Suprapubic skin (tissue), 4 donors: ENCODE measurements around the gene LZTS2. TPM values are rescaled to one million over a fixed set of nuclear protein-coding genes. Genes with fewer than 3 reads are reported as not detected.

Experiments used
- DNase-seq, 2 donors: peaks; one replicate each; pipeline ENCODE4 v3.0.0-alpha.2; 2019; ENCODE audit warnings: low spot score in 2 of 2
- H3K27ac ChIP-seq: fragments of 200-600 bp; sonication (generic); one replicate; pipeline ENCODE4 v1.5.1; 2019
- H3K27me3 ChIP-seq: fragments of 200-600 bp; sonication (generic); one replicate; pipeline ENCODE4 v1.5.1; 2019
- H3K36me3 ChIP-seq: fragments of 200-600 bp; sonication (generic); one replicate; pipeline ENCODE4 v1.5.1; 2019
- H3K4me1 ChIP-seq: fragments of 200-600 bp; sonication (generic); one replicate; pipeline ENCODE4 v1.5.1; 2019
- H3K4me3 ChIP-seq: fragments of 200-600 bp; sonication (generic); one replicate; pipeline ENCODE4 v1.5.1; 2019; ENCODE audit warnings: mild to moderate bottlenecking
- H3K9me3 ChIP-seq: fragments of 200-600 bp; sonication (generic); one replicate; pipeline ENCODE4 v1.5.1; 2019
- CTCF ChIP-seq, 2 donors: fragments of 200-600 bp in 1 of 2; fragments of 450-650 bp in 1 of 2; sonication (generic) in 1 of 2; IDR thresholded peaks; one replicate each; pipeline ENCODE4 v1.5.1; 2016 to 2019; ENCODE audit warnings: antibody characterized with exemption in 2 of 2, mild to moderate bottlenecking in 1 of 2, moderate library complexity in 1 of 2
- EP300 ChIP-seq: sonication (generic); formaldehyde crosslinking; IDR thresholded peaks from one replicate; pipeline ENCODE4 v1.6.1; 2017; ENCODE audit warnings: antibody characterized with exemption
- POLR2A ChIP-seq, 2 donors: fragments of 450-650 bp; IDR thresholded peaks; one replicate each; pipeline ENCODE4 v1.6.1; 2017; ENCODE audit warnings: antibody characterized with exemption in 2 of 2, mild to moderate bottlenecking in 2 of 2, moderate library complexity in 2 of 2
- POLR2AphosphoS5 ChIP-seq, 3 donors: sonication (generic); formaldehyde crosslinking; IDR thresholded peaks; one replicate each; pipeline ENCODE4 v1.6.1; 2017; ENCODE audit warnings: antibody characterized with exemption in 3 of 3
- WGBS: methylation state at CpG from one replicate; pipeline ENCODE4 v1.1.5; 2018; 5-methylcytosine and 5-hydroxymethylcytosine counted together
- total RNA-seq, 4 donors: library from RNA; depleted of rRNA; stranded (reverse); fragments of >200 nt; gene quantifications; one replicate each; pipeline ENCODE4 v1.1.0, GENCODE V29; 2016

LZTS2 gene
- total RNA-seq, 4 donors from 2014 or later, result 51.9 to 88.8 (median 61.2) TPM

GRCh38 chr10:101000915-101001658, 1.5 kb downstream of the LZTS2 start:
- TF ChIP-seq POLR2AphosphoS5 (IDR thresholded peaks at IDR 0.05) (peak in 2 of 3 donors; percentile 22 to 31), CTCF (IDR thresholded peaks at IDR 0.05) (no peak), POLR2A (IDR thresholded peaks at IDR 0.05) (peak in 1 of 2 donors; percentile 50)
- no peaks in the 10 kb centered on the region for H3K9me3 ChIP-seq
- H3K27ac ChIP-seq, result peak overlapping the region; percentile 98
- peaks cover 33% of the 10 kb centered on the region for H3K36me3 ChIP-seq
- WGBS, result 28% methylated on average over 12 of the region's 12 CpGs
- no peaks in the 10 kb centered on the region for H3K27me3 ChIP-seq
- H3K4me3 ChIP-seq, result peak overlapping the region; percentile 81
- peak; percentile 93 to 95 for DNase-seq
- peaks cover 60% of the 10 kb centered on the region for H3K4me1 ChIP-seq

- H3K27ac ChIP-seq, result peak overlapping the region; percentile 98
- no peaks in the 10 kb centered on the region for H3K27me3 ChIP-seq
- WGBS, result 41% methylated on average over 3 of the region's 5 CpGs
- DNase-seq, result no peak
- TF ChIP-seq POLR2A (IDR thresholded peaks at IDR 0.05), result no peak
- TF ChIP-seq POLR2AphosphoS5 (IDR thresholded peaks at IDR 0.05), result no peak
- TF ChIP-seq EP300, result no peak
- no peak for TF ChIP-seq CTCF (IDR thresholded peaks at IDR 0.05)
- peak overlapping the region; percentile 81 for H3K4me3 ChIP-seq
- H3K4me1 ChIP-seq, result peaks cover 54% of the 10 kb centered on the region
- peaks cover 37% of the 10 kb centered on the region for H3K36me3 ChIP-seq
- no peaks in the 10 kb centered on the region for H3K9me3 ChIP-seq
Observed at GRCh38 chr10:101001659-101002035, 2.0 kb downstream of the LZTS2 start.

GRCh38 chr10:101002456-101002855, 2.8 kb downstream of the LZTS2 start:
- DNase-seq, result no peak
- peak overlapping the region; percentile 98 for H3K27ac ChIP-seq
- peaks cover 49% of the 10 kb centered on the region for H3K4me1 ChIP-seq
- no peak for TF ChIP-seq POLR2A (IDR thresholded peaks at IDR 0.05)
- TF ChIP-seq POLR2AphosphoS5 (IDR thresholded peaks at IDR 0.05), result no peak
- TF ChIP-seq CTCF (IDR thresholded peaks at IDR 0.05), result no peak
- TF ChIP-seq EP300, result no peak
- H3K27me3 ChIP-seq, result no peaks in the 10 kb centered on the region
- H3K4me3 ChIP-seq, result no peak overlapping the region
- peaks cover 45% of the 10 kb centered on the region for H3K36me3 ChIP-seq
- no peaks in the 10 kb centered on the region for H3K9me3 ChIP-seq
- 100% methylated on average over 2 of the region's 11 CpGs for WGBS

GRCh38 chr10:101003639-101004206, 4.1 kb downstream of the LZTS2 start:
- Histone ChIP-seq H3K9me3 (no peaks in the 10 kb centered on the region), H3K4me3 (no peak overlapping the region), H3K27ac (no peak overlapping the region), H3K4me1 (peaks cover 46% of the 10 kb centered on the region), H3K36me3 (peaks cover 45% of the 10 kb centered on the region), H3K27me3 (no peaks in the 10 kb centered on the region)
- 98% methylated on average over 6 of the region's 18 CpGs for WGBS
- no peak for TF ChIP-seq POLR2A (IDR thresholded peaks at IDR 0.05)
- TF ChIP-seq CTCF (IDR thresholded peaks at IDR 0.05), result no peak
- no peak for TF ChIP-seq POLR2AphosphoS5 (IDR thresholded peaks at IDR 0.05)
- TF ChIP-seq EP300, result no peak
- DNase-seq, result no peak

- H3K27ac ChIP-seq, result no peak overlapping the region
Observed at GRCh38 chr10:101005361-101005760, 5.8 kb downstream of the LZTS2 start.

More at GRCh38 chr10:101005361-101005760, 5.8 kb downstream of the LZTS2 start:
- DNase-seq, result no peak
- no peak for TF ChIP-seq EP300
- no peak for TF ChIP-seq POLR2AphosphoS5 (IDR thresholded peaks at IDR 0.05)
- TF ChIP-seq CTCF (IDR thresholded peaks at IDR 0.05), result no peak
- TF ChIP-seq POLR2A (IDR thresholded peaks at IDR 0.05), result no peak
- H3K4me1 ChIP-seq, result peaks cover 43% of the 10 kb centered on the region
- no peaks in the 10 kb centered on the region for H3K9me3 ChIP-seq
- no peak overlapping the region for H3K4me3 ChIP-seq
- no peaks in the 10 kb centered on the region for H3K27me3 ChIP-seq
- 83% methylated on average over 22 of the region's 23 CpGs for WGBS
- peaks cover 45% of the 10 kb centered on the region for H3K36me3 ChIP-seq
